ENCODE measurements around the gene LNPEP.
A peak's percentile ranks its signal among the peaks of the same experiment; 100 is the strongest.
"Not testable (repeated sequence)": the region's sequence is repeated elsewhere in the genome, so short reads cannot be mapped to it uniquely, and the experiment has no call there.

The LNPEP gene

DNA sequence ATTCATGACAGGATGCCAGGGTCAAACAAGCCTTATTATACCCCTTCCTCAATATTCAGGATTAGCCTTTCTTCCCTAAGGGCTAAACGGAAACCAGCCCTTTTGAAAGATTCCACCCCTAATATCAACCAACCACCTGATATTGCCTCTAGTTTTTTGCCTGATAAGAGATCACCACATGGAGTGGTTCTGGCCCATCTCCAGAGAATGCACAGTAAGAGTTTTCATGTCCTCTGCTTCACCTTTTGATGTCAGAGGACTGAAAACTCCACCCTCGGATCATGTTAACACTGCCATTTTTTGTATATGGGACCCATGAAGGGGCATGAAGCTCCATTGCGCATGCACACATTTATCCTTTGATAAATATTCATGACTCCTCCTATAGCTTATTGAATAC lies 5.8 kb upstream of the LNPEP start:
- no peak for DNase-seq (ENCODE audit: low spot score)

GRCh38 chr5:96930589-96930988 lies 5.3 kb upstream of the LNPEP start:
- DNase-seq (ENCODE audit: low spot score) = no peak

- DNase-seq (ENCODE audit: low spot score) = not testable (repeated sequence)
Observed at GRCh38 chr5:96931037-96931436, 4.8 kb upstream of the LNPEP start.

DNA sequence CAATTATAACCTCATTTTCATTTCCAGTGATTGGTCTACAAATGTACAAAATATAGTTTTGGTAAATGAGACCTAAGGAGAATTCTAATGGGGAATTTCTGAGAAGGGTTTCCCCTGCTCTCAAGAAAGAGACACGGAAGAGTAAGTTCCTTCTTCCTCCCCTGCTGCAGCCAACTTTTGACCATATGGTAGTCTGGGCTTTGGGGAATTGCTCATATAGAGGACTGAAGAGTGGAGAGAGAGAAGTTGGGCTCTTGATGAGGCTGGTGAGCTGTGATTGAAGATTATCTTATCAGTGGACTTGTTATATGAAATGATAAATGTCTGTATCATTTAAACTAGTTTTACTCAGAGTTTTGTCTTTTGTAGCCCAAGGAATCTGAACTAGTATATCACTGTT lies 4.3 kb upstream of the LNPEP start:
- DNase-seq (ENCODE audit: low spot score) = no peak

GRCh38 chr5:96932026-96932425 lies 3.9 kb upstream of the LNPEP start:
- no peak for DNase-seq (ENCODE audit: low spot score)

GRCh38 chr5:96933764-96934707 lies 1.8 kb upstream of the LNPEP start:
- DNase-seq (ENCODE audit: low spot score) = peak; percentile 6

GRCh38 chr5:96934708-96935558 lies 947 bp upstream of the LNPEP start:
- DNase-seq (ENCODE audit: low spot score) = peak; percentile 84

GRCh38 chr5:96936431-96937320 lies 796 bp downstream of the LNPEP start:
- peak; percentile 4 for DNase-seq (ENCODE audit: low spot score)

DNA sequence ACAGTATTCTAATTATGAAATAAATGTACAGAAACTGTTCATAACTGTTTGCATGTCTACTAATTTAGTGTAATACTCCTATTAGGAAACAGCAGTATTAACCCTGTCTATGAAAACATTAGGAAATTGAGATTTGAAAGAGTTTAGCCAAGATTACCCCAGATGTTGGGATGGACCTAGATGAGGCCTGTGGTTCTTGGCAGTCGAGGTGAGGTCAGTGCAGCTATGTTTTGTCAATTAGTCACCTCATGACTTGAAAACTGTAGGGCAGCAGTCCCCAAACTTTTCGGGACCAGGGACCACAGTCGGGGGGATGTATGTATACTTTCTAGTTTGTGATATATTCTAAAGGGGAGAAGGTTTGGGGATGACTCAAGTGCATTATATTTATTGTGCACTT lies 4.7 kb downstream of the LNPEP start:
- DNase-seq (ENCODE audit: low spot score) = no peak

- no peak for DNase-seq (ENCODE audit: low spot score)
Observed at GRCh38 chr5:96941140-96941539, 5.3 kb downstream of the LNPEP start.

- DNase-seq (ENCODE audit: low spot score) = no peak
Observed at GRCh38 chr5:96942078-96942477, 6.2 kb downstream of the LNPEP start.

DNA sequence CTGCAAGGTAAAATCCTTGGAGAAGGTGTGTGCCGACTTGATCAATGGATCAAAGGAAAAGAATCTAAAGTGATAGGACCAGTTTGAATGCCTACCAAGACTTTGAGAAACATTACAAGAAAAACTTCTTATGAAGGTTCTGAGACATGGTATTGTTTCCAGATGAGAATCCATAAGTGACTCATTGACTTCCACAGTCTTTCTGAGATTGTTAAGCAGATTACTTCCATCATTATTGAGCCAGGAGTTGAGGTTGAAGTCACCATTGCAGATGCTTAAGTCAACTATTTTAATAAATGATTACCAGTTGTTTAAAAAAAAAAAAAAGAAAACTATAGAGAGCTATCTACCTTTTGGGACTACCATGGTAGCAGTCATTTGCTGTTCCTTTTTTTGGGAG lies 7.0 kb downstream of the LNPEP start:
- peak; percentile 47 for DNase-seq (ENCODE audit: low spot score)

DNA sequence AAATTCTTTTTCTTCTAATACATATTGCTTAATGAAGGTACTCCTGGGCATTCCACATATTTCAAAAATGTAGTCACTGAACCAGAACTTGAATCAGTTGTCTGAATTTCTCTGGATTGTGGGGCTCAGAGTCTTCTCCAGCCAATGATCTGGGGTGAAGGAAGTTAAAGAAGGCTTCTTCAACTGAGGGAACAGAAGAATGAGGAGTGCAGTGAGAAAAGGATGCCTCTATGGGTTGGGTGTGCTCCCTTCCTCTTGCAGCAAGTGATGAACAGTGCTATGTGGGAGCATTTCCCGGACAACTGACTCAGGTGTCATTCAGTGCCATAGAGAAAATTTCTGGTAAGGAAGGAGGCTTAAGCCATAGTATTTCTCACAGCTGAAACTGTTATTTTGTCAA lies 7.9 kb downstream of the LNPEP start:
- no peak for DNase-seq (ENCODE audit: low spot score)

DNA sequence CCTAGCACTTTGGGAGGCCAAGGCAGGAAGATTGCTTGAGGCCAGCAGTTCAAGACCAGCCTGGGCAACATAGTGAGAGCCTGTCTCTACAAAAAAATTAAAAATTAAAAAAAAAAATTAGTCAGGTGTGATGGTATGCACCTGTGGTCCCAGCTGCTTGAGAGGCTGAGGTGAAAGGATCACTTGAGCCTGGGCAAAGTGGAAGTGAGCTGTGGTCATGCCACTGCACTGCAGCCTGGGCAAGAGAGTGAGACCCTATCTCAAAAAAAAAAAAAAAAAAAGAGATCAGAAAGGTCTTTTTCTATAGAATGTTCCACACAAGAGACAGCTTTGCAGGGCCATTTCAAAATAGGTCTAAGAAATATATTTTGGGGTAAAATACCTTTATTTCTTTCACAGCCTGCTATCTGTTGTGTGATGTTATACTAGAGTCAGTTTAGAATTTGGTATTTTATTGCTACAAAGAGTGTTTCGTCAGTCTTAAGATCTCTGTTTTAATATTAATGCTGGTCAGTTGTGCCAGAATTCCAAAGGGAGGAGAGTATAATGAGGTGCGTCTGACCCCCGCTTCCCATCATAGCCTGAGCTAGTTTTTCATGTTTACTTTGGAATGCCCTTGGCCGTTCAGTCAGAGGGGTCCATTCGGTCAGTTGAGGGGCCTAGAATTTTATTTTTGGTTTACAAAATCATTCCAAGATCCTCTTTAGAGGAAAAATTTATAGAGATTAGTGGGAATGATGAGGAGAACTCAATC lies 9.4 kb downstream of the LNPEP start:
- no peak for DNase-seq (ENCODE audit: low spot score)

DNA sequence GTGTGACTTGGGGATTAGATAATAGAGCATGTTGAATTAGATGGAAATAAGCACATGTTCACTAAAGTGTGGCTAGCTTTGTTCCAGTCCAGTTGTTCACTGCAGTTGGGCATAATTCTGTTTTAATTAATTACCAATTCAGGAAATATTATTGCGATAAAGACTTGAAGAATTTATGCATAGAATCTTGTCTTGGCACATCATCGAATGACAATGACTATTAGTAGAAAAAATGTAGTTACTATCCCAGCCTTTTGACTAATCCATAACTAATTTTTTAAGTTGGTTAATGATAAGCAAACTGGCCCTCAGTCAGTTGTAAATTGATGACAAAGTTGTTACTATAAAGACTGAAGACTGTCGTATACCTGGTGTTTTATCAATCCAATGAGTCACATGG lies 10.5 kb downstream of the LNPEP start:
- DNase-seq (ENCODE audit: low spot score) = no peak

DNA sequence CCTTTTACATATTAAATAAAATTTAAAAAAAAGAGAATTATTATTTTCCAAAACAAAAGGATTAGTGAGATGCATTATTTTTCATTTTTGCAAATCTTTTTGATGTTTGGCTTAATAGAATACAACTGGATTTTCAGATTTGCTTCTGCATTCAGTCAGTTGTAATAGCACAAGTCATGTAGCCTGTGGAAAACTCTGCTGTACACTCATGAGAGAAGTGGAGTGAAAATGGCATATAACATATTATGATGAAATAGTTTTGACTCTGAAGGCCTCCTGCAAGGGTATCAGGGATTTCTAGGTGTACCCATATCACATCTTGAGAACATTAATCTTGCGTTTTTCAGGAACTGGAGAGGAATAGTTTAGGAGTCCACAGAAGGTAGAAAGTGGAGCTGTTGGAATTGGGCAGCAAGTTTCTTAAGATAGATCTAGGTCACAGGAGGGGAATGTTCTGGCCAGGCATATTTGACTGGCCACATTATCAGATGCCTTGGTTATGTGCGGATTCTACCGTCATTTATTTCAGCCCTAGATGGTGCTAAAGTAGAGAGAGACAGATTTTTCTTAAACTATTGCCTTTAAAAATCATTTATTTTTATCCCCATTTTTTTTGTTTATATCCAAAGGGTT lies 16.4 kb downstream of the LNPEP start:
- DNase-seq (ENCODE audit: low spot score) = no peak

DNA sequence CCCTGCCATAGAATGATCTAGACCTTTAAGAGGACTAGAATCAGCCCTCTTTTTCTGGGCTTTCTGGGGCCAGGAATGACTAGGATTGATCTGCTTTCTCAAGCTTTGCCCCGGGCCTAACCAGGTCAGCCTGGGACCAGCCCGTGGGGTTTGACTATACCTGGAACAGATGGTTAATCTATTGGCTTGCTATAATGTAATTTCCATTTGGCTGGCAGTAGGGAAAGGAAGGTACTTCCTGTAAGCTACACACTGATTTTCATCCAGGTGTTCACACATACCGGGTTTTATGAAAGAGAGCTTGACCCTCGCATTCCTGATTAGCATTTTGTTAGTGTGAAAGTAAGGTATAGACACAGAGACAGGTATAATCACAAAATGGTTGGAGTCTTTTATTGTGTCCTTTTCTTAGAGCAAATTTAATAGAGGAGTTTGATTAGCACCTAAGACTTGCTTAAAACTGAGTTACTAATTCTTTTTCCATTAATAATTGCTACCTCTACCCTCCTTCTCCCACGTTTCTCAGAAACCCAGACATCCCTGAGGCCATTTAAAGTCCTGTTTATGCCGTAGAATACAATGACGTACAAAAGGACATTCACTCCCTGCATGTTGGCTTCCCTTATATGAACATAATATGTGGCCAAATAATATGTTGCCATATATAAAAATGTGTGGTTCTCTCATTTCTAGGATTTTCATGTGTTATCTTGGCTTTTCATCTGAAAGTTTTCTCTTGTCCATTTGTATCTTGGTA lies 17.3 kb downstream of the LNPEP start:
- no peak for DNase-seq (ENCODE audit: low spot score)

GRCh38 chr5:96957254-96958049 lies 21.6 kb downstream of the LNPEP start:
- no peak for DNase-seq (ENCODE audit: low spot score)

DNA sequence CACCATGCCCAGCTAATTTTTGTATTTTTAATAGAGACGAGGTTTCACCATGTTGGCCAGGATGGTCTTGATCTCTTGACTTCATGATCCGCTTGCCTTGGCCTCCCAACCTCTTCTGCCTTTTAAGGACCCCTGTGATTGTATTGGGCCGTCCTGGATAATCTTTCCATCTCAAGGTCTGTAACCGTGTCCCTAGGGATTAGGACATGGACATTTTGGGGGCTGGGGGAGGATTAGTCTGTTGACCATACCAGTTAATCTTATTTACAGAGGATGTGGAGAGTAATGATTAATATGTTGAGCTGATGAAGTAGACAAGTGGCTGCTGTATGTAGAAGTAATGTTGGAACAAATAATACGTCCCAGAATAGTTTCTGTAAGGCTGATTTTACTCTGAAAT lies 23.1 kb downstream of the LNPEP start:
- no peak for DNase-seq (ENCODE audit: low spot score)

Measured in AG08395 (cell line).